ENCODE data around the gene PSMA3.
"Not testable (repeated sequence)": the region's sequence is repeated elsewhere in the genome, so short reads cannot be mapped to it uniquely, and the experiment has no call there.

The PSMA3 gene

DNA sequence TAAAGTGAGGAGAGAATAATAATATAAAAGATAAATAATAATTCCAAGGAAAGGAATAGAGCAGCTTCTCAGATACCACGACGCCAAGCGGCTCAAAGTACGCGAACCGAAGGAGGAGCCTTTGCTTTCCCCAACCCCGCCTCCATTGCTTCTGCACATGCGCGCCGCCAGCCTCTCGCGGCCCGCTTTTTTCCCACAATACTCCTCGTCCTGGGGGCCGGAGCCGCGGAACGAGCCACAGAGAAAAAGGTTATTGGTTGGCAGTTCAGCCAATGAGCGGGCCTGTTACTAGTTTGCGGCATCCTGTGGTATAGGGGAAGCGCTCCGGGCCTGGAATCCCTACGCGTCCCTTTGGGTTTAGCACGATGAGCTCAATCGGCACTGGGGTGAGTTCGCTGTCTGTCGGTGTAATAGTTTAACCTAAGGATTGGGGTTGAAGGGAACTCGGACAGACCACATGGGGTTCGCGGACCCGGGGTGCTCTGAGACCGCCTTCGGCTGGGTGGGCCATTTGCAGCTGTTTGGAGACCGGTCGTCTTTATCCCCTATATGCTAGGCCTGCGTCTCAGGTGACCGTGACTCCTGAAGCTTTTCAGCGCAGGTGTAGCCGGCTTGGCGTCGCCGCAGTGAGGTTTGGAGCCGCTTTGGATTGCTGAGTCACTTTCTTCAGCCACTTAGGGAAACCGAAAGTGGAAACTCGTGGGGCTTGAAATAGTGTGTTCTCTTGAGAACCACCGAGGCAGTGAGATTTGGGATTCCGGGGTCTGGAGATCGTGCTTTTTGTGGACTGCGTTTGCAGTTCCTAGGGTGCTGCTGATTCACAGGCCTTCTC is at the start of gene PSMA3:
Gene PSMA3, plus strand, starts transcription at position 288 of the 832 bp plus-strand sequence. Its CDS starts 78 bp downstream, at position 366.
- peak; percentile 80 for FAIRE-seq

- no peak for FAIRE-seq
These were observed 48.4 kb upstream of the PSMA3 start for GRCh38 chr14:58196198-58196597.

DNA sequence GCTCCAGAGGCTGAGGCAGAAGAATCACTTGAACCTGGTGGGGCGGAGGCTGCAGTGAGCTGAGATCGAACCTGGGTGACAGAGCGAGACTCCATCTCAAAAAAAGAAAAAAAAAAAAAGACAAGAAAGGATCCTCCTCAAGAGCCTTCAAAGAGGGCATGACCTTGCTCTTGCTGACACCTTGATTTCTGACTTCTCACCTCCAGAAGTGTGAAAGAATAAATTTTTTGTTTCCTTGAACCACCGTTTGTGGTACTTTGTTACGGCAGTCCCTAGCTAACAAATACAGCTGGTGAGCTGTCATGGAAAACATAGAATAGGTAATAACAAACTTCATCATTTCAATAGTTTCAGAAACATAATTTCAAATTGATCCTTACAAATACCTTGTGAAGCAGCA is 46.6 kb upstream of the PSMA3 start:
- FAIRE-seq = no peak

DNA sequence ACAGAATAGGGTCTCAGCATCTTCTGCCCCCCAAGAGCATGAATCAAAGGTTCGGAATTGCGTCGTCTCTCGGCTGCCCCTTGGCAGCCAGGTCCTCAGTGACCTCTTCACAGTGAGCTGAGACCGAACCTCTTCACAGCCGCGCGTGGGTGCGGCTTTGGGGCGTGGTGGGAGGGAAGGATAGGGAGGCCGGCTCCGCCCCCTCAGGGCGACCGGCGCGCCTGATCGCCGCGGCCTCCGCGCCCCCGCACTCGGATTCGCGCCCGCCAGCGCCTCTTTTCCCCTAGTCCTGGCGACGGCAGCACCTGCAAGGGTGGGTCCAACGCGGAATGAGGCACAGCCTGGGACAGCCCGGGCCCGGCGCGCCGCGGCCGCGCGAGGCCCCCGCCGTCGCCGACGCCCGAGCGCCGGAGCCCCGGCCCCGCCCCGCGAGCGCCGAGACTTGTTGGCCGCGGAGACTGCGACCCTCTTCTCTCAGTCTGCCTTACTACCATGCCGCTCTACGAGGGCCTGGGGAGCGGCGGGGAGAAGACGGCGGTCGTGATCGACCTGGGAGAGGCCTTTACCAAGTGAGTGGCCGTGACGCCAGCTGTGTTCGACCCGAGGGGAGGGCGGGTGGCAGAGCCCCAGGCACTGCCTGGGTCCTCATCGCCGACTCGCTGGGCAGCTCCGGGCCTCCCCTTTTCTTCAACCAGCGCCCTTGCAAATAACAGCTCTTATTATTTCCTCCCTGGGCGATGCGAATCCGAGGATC is 44.7 kb upstream of the PSMA3 start, which contains the start of gene ACTR10:
Gene ACTR10, plus strand, starts transcription at position 424 of the 754 bp plus-strand sequence. Its CDS starts 69 bp downstream, at position 493.
- no peak for FAIRE-seq

- FAIRE-seq = no peak
These were observed 44.2 kb upstream of the PSMA3 start for GRCh38 chr14:58200480-58200841.

GRCh38 chr14:58200846-58201245 is 43.8 kb upstream of the PSMA3 start:
- no peak for FAIRE-seq

GRCh38 chr14:58213176-58213575 is 31.5 kb upstream of the PSMA3 start:
- FAIRE-seq = no peak

GRCh38 chr14:58215191-58215914 is 29.3 kb upstream of the PSMA3 start:
- FAIRE-seq = no peak

DNA sequence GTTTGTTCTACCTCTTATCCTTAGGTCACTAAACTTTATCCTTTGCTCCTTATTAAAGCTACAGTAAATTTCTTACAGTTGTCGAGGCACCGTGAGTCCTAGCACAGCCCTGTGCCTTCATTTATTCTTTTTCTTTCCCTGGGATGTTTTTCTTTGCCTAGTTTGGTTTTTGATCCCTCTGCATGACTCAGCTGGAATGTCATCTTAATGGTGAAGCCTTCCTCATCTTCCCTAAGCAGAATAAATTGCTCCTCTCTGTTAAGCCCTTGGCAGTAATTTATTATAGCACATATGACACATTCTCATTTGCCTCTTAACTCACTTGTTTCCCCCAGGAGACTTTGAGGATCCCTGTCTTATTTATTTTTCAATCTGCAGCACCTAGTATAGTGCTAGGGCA is 28.1 kb upstream of the PSMA3 start:
- FAIRE-seq = no peak

DNA sequence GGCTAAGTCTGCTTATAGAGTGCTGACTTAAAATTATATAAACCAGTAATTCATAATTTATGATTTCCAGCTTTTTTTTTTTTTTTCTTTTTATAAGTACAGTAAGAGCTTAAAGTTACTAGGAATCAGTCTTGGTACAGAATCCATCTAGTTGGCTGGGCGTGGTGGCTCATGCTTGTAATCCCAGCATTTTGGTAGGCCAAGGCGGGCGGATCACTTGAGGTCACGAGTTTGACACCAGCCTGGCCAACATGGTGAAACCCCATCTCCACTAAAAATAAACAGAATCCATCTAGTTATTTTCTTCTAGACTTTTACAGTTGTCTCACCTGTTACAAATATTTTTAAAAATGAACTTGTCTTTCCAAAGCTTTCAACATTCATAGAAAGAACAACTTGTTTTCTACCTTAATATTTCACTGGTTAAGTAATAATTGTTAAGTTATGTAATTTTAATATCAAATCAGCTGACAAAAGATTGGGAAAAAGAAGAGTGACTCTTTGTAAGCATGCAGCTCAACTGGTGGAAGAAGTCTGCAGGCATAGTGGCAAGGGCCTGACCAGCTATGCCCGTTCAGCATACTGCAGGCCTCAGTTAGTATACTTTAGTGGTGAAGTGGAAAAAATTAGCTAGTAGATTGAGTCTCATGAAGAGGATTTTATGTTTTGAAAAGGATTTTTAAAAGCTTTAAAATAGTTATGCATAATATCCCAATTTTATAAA is 17.4 kb upstream of the PSMA3 start:
- FAIRE-seq = no peak

DNA sequence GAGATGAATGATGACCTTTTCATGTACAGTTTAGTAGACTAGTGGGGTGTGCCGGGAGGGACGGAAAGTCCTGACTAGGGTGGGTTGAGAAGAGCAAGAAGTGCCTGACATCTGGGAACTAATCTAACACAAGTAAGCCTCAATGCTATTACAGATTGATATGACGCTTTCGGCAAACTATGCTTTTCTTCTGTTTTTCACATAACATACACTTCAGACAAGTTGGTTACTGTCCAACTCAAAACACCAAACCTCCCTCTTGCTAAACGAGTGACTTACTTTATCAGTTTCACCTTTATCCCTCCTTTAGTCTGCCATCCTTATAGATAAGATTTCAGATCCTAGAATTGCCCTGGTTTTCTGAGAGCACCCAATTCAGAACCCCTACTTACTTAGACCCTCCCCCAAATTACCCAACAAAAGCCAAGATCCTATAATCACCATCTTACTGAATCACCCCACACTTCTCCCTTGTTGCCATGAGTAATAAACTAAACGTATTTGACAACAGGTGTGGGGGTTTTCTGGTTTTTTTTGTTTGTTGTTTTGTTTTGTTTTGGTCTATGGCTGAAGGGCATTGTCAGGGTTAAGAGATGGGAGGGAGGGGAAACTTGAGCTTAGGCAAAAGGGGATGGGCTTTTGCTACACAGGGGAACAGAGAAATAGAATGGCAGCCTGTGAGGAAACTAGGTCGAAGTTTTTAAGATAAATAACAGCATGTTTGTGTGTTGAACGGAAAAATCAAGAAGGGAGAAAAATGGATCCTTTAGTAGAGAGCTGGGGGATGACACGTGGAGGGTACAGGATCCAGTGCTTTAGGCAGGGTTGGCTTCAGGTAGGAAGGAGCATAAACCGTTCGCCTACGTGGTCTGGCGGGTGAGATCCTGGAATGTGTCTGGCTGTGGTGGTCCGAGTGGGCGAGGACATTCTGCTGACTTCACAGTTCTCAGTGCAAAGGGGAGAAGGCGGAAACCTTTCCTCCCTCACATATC is 6.1 kb upstream of the PSMA3 start:
- FAIRE-seq = no peak

GRCh38 chr14:58239244-58240195 is 5.1 kb upstream of the PSMA3 start:
- FAIRE-seq = peak; percentile 62

- no peak for FAIRE-seq
These were observed 670 bp upstream of the PSMA3 start for GRCh38 chr14:58243790-58244555.

DNA sequence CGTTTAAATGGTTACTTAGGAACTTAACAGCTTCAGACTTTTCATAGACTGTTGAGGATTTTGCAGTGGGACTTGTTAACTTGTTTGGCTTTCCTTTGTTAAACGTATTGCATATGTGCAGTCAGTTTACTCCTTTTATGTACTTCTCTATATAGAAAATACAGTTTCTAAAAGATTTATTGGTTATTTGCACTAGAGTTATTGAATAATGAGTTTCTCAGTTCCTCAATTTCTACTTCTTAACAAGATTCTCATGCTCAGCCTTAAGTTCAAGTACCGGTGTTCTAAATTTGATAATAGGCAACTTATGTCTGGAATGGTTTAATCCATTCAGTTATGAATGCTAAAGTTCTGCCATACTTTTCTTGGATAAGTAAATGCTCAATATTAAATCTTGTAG is 919 bp downstream of the PSMA3 start:
- FAIRE-seq = no peak

GRCh38 chr14:58249611-58250010 is 5.0 kb downstream of the PSMA3 start:
- FAIRE-seq = no peak

GRCh38 chr14:58258156-58258555 is 13.5 kb downstream of the PSMA3 start:
- FAIRE-seq = no peak

GRCh38 chr14:58262005-58262404 is 17.4 kb downstream of the PSMA3 start:
- not testable (repeated sequence) for FAIRE-seq

GRCh38 chr14:58265401-58265800 is 20.8 kb downstream of the PSMA3 start:
- FAIRE-seq = no peak

- no peak for FAIRE-seq
These were observed 26.0 kb downstream of the PSMA3 start for GRCh38 chr14:58270628-58271027.
